AG10803 (cell line): ENCODE results near the gene GPBP1.
A peak's percentile ranks its signal among the peaks of the same experiment; 100 is the strongest.

Experiments
- DNase-seq: peaks from one replicate; pipeline ENCODE4 v3.0.0; 2010; ENCODE audit warnings: low read depth
- H3K4me3 ChIP-seq: 2 replicates; pipeline ENCODE4 v1.5.1; 2011; ENCODE audit warnings: mild to moderate bottlenecking, low read length, control low read depth
- TF ChIP-seq, protein P1 (sequence below): conservative IDR thresholded peaks from 2 replicates; pipeline ENCODE4 v1.5.1; 2011; ENCODE audit warnings: mild to moderate bottlenecking, low read length, control low read depth, inconsistent platforms

The GPBP1 gene

GRCh38 chr5:57216714-57217113 is 42.9 kb downstream of the GPBP1 start:
- TF ChIP-seq, protein P1, sequence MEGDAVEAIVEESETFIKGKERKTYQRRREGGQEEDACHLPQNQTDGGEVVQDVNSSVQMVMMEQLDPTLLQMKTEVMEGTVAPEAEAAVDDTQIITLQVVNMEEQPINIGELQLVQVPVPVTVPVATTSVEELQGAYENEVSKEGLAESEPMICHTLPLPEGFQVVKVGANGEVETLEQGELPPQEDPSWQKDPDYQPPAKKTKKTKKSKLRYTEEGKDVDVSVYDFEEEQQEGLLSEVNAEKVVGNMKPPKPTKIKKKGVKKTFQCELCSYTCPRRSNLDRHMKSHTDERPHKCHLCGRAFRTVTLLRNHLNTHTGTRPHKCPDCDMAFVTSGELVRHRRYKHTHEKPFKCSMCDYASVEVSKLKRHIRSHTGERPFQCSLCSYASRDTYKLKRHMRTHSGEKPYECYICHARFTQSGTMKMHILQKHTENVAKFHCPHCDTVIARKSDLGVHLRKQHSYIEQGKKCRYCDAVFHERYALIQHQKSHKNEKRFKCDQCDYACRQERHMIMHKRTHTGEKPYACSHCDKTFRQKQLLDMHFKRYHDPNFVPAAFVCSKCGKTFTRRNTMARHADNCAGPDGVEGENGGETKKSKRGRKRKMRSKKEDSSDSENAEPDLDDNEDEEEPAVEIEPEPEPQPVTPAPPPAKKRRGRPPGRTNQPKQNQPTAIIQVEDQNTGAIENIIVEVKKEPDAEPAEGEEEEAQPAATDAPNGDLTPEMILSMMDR = no peak
- H3K4me3 ChIP-seq = no peak overlapping the region
- DNase-seq = peak; percentile 38

GRCh38 chr5:57219386-57219785 is 45.5 kb downstream of the GPBP1 start:
- DNase-seq = no peak
- TF ChIP-seq, protein P1 = no peak
- no peak overlapping the region for H3K4me3 ChIP-seq

DNA sequence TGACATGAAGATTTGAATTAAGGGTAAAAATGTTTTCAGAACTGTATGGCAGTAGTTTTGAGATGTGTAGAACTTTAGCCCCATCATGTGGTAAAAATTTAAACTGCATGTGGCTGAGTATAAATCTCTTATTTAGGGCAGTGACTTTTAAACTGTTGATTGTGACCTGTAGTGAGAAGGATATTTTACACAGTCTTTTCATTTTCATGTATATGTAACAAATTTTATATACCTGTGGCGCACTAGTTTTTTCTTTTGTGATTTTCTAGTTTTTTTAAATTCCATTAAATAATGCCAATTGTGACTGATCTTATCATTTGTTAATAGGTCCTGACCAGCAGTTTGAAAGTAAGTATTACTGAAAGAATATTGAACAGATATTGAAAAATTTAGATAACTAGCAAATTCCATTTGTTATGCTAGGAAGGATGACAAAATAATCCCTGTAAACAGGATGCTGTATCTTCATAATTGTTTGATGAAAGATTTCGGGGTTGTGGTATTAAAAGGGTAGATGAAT is 47.2 kb downstream of the GPBP1 start:
- DNase-seq = peak; percentile 57
- no peak overlapping the region for H3K4me3 ChIP-seq
- TF ChIP-seq, protein P1 = peak; percentile 89

GRCh38 chr5:57225553-57225952 is 51.7 kb downstream of the GPBP1 start:
- TF ChIP-seq, protein P1 = no peak
- H3K4me3 ChIP-seq = no peak overlapping the region
- no peak for DNase-seq

DNA sequence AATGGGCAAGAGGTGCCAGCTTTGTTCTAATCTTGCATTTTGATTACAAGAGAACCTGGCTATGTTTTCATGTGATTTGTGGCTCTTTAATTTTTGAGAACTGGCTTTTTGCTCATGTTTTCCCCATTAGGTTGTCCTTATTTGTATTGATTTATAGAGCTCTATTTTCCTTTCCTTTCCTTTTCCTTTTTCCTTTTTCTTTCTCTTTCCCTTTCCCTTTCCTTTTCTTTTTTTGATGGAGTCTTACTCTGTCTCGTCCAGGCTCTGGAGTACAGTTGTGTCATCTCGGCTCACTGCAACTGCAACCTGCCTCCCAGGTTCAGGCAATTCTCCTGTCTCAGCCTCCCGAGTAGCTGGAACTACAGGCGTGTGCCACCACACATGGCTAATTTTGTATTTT is 55.5 kb downstream of the GPBP1 start:
- TF ChIP-seq, protein P1 = no peak
- no peak overlapping the region for H3K4me3 ChIP-seq
- no peak for DNase-seq

- TF ChIP-seq, protein P1 = no peak
- H3K4me3 ChIP-seq = no peak overlapping the region
- DNase-seq = no peak
Measured at GRCh38 chr5:57231607-57232006, 57.7 kb downstream of the GPBP1 start.

DNA sequence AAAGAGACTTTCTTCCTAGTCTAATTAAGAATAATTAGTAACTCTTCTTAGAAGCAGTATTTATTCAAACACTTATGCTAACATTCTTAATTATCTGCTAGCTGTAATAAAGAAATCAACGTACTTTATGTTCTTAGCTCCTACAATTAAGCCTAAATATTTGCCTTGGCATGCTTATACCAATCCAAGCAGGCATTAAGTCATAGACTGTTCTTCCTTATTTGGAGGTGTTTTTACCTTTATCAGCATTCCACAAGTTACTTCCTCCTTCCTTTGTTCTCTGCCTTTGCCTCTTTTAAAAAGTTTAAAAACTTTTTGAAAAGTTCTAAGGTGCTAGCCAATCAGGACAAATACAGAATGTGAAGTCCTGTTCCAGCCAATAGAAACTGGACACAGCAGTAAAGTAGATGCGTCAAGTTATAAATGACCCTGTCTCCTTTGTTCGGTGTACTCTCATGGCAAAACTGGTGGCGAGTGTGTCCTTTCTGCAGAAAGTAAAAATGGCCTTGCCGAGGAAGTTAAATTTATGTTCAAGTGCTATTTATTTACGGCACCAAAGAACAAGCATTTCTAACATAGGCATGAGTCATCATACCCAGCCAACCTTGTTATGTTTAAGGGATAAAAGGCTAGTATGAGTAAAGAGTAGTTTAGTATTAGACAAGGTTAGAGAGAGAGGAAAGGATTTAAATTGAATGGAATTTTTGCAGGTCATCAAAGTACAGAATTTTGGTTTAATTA is 58.6 kb downstream of the GPBP1 start:
- DNase-seq = no peak
- H3K4me3 ChIP-seq = no peak overlapping the region
- TF ChIP-seq, protein P1 = no peak
